ENCODE results near the gene CXCR4.
"Not testable (repeated sequence)": the region's sequence is repeated elsewhere in the genome, so short reads cannot be mapped to it uniquely, and the experiment has no call there.

CXCR4 gene

DNA sequence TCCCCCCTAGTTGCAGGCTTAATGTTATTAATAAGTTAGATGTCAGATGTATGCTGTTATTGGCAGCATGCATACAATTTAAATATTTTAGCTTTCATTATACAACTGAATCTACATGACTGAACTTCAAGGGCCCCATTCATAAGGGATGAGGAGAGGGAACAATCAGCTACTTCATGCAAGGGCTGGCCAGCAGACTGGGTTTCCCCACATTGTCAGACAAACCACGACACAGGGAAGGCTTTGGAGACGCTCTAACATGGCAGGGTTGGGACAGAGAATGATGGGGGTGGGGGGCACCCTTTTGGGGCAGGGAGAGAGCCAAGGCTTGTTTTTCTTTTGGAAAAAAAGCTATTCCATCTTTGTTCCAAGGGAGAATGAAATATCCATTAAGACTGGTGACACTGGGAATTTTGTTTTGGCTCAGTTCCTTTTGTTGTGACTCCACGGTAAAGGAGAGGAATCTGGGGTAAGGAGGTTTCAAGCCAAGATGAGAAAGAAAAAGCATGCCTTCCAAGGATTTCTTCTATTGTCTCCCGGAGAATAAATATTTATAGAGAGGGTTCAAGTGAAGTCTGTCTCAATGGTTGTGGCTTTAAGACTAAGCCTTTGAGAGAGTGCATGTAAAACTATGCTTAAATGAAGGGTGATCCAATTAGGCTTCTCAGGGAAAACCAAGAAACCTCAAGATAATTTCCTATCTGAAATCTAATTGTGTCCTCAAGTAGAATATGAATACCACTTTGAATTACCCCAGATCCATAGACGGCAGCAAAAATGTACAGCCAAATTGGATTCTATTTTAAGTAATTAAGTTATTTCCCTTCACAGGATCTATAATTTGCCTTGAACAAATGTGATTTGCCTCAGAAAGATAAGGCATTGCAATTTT is 5.4 kb downstream of the CXCR4 start:
- DNase-seq, result peak; percentile 47

DNA sequence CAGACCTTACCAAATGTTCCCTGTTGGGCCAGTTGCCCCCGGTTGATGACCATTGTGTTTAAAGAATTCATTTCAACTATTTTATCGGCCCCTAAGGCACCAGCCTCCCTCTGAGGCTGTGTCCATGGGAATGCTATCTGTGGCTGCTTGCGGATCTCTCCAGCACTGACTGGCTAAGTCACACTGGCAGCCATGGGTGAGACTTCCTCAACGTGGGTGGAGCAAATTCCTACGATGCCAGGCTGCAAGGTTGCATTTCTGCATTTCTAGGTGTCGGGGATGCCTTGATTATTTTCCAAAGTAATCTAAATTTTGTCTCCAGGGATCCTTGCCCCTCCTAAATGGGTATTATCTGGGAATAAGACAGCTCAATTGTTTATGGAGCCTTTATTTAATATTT is 6.2 kb downstream of the CXCR4 start:
- DNase-seq, result no peak

GRCh38 chr2:136110526-136110925 is 7.4 kb downstream of the CXCR4 start:
- no peak for DNase-seq

GRCh38 chr2:136108463-136108862 is 9.5 kb downstream of the CXCR4 start:
- no peak for DNase-seq

- DNase-seq, result no peak
These were observed 10.6 kb downstream of the CXCR4 start for GRCh38 chr2:136107051-136108033.

DNA sequence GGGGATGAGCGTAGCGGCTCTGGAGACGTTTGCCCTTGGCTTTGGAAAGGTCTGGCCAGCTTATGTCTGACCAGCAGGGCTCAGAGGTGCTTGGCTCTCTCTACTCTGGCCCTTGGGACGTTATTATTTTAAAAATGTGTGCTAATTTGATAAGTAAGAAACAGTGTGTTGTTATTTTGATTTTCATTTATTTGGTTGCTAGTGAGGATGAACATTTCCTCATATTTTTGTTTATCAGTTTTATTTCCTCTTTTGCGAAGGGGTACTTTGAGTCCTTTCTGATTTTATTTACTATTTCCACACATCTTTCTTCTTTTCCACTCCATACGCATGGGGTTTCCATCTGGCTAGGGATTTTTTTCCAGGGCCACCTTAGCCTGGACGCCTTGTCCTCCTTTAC is 11.4 kb downstream of the CXCR4 start:
- DNase-seq, result no peak

GRCh38 chr2:136104977-136105376 is 13.0 kb downstream of the CXCR4 start:
- no peak for DNase-seq

DNA sequence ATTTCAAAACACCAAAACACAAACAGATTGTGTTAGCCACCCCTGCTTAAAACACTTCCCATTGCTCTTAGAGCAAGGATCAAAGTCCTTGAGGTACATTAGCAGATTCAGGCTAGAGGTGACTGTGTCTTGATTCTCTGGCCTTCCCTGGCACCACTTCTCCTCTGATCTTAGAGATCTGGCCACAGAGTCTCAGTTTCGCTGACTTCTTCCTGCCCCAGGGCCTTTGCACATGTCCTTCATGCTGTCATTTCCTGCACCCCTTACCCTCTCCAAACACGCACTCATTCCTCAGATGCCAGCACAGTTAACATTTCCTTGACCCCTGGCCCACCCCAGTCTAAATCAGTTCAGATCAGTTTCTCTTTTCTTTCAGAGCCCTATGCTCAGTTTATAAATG is 16.9 kb downstream of the CXCR4 start:
- no peak for DNase-seq

DNA sequence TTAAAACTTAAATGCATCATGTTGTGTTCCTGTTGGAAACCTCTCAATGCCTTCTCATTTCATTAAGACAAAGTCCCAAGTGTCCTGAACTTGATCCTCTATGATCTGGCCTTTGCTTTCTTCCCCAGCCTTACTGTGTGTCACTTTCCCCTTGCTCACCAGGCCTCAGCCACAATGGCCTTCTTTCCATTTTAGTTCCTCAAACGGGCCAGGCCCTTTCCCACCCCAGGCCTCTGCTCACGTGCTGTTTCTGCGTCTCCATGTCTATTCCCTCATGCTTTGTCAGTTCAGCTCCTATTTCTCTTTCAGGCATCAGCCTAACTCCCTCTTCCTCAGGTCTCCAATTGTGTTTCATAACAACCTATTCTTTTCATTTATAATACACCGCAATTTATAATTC is 19.5 kb downstream of the CXCR4 start:
- no peak for DNase-seq

- DNase-seq, result no peak
These were observed 24.4 kb downstream of the CXCR4 start for GRCh38 chr2:136093583-136093982.

DNA sequence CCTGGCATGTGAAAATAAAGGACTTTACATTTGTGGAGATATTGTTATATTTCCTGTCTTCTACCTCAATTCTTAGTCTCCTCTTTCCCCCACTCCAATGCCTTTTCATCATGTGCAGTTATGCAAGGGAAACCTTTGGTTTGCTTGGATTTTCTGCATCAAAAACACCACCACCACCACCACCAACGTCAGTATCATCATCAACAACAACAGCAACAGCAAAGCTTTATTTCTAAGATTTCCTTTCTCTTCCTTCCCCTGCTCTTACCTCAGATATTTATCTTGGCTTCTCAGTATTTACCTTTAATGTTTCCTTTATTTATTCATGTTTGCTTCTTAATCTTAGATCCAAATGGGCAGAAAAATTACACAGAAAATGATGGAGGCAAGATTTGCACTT is 26.1 kb downstream of the CXCR4 start:
- DNase-seq, result no peak

DNA sequence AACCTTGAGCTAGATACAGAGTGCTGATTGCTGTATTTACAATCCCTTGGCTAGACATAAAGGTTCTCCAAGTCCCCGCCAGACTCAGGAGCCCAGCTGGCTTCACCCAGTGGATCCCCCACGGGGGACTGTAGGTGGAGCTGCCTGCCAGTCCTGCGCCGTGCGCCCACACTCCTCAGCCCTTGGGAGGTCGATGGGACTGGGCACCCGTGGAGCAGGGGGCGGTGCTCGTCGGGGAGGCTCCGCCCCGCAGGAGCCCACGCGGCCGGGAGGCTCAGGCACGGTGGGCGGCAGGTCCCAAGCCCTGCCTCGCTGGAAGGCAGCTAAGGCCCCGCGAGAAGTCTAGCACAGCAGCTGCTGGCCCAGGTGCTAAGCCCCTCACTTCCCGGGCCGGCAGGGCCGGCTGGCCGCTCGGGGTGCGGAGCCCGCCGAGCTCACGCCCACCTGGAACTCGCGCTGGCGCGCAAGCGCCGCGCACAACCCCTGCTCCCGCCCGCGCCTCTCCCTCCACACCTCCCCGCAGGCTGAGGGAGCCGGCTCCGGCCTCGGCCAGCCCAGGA is 30.0 kb downstream of the CXCR4 start:
- DNase-seq, result not testable (repeated sequence)

- no peak for DNase-seq
These were observed 31.5 kb downstream of the CXCR4 start for GRCh38 chr2:136086253-136087016.

- no peak for DNase-seq
These were observed 32.3 kb downstream of the CXCR4 start for GRCh38 chr2:136085453-136086209.

GRCh38 chr2:136081582-136082210 is 36.3 kb downstream of the CXCR4 start:
- DNase-seq, result no peak

DNA sequence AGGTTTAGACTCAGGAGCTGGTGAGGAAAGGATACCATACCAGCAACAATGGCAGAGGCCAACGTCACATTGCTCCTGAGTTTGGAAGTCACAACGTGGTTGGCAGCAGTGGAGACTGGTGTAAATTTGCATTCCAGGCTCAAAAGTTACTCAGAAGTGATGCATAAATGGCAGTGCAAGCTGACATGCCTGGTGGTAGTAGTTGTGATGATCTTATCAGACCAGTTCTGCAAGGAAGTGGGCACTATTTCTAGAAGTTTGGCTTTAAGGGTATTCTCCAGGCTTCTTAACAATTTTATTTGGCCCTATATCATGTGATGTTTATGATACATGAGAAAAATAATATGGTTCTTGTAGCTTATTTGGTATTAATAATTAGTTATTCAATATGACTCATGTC is 37.8 kb downstream of the CXCR4 start:
- no peak for DNase-seq

GRCh38 chr2:136077107-136077506 is 40.8 kb downstream of the CXCR4 start:
- DNase-seq, result no peak

- DNase-seq, result no peak
These were observed 42.5 kb downstream of the CXCR4 start for GRCh38 chr2:136075476-136075875.

DNA sequence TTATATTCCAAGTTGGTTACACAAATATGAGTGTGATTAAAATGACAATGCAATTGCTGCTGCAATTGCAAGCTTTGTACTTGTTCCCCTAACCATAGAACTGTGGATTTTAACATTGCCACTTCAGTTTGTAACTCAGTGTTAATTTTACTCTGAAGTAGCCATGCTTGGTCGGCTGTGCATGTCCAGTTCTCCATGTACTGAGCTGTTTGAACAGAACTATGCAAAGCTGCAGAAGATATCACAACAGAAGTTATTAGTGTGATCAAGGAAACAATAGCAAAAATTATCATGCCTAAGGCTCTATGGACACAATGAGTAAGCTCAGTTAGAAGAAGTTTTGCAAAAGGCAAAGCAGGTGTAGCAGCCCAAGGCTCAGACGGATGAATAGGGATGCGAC is 45.3 kb downstream of the CXCR4 start:
- no peak for DNase-seq

GRCh38 chr2:136071887-136072286 is 46.1 kb downstream of the CXCR4 start:
- not testable (repeated sequence) for DNase-seq

DNA sequence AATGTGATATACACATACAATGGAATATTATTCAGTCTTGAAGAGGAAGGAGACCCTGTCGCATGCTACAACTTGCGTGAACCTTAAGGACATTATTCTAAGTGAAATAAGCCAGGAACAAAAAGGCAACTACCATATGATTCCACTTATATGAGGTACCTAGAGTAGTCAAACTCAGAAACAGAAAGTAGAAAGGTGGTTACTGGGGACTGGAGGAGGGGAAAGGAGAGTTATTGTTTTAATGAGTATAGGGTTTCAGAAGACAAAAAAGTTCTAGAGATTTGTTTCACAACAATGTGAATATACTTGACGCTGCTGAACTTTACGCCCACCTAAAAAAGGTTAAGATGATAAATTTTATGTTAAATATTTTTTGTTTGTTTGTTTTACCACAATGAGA is 47.0 kb downstream of the CXCR4 start:
- DNase-seq, result no peak
